NCI-H69 (cell line): ENCODE results near the gene CDKAL1.

Source experiments
- DNase-seq: peaks from one replicate; lab custom pipeline; 2025; lab: John Stamatoyannopoulos, UW

CDKAL1 gene

DNA sequence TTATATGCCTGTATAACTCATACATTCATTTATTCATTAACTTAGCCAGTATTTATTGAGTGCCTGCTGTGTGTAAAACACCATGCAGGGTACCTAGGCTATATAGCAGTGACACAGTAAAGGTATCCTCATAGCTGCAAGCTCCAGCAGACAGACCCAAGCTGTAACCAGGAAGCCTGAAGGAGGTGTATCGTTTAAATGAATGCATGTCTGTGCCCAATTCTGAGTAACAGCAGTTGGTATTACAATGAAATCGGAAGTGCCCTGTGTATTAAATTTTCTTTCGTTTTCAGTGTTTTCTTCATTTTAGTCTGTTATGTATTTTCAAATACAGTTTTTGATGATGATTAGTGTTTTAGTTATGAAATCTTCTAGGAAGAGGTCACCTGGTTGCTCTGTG, 573.5 kb downstream of the CDKAL1 start:
- peak; percentile 28 for DNase-seq

DNA sequence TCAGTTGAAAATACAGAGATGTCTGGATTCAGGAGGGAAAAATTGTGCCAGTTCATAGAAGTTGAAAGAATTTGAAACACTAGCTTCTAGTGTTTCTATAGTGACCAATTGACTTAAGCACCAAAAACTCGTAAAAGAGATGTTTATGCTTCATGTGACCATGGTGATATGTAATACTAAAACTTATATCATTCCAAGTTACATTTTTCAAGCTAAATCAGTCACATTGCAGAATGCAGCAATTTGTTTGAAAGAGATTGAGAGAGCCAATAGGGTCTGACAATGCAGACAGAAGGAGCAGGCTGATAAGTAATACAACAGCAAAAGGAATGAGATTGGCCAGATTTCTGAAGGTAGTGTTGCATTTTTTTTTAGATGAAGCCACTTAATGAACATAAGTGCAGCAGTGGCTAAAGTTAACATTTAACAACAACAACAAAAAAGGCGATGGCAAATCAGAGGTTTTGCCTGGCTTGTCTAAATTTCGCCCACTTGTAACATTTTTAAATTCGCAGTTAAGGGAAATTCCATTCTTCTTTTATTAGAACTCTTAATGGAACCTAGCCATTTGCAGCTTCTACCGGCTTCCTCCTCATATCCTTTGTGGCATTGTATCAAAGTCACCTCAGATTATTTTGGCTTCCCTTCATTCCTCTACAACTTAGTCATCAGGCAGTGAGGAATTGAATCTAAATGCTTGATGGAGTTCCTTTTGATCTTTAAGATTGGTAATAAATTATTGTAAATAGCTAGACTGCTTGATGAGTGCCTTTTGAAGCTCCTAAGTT, 575.3 kb downstream of the CDKAL1 start:
- DNase-seq: peak; percentile 42

DNA sequence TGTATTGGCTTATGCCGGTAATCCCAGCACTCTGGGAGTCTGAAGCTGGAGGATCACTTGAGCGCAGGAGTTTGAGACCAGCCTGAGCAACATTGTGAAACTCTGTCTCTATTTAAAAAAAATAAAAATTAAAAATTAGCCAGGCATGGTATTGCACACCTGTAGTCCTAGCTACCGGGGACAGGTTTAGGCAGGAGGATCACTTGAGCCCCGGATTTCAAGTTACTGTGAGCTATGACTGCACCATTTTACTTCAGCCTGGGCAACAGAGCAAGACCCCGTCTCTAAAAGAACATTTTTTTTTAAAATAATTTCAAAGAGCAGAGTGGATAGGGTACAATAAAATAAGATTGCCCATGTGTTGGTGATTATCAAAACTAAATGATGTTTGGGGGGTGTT, 576.4 kb downstream of the CDKAL1 start:
- DNase-seq: no peak

DNA sequence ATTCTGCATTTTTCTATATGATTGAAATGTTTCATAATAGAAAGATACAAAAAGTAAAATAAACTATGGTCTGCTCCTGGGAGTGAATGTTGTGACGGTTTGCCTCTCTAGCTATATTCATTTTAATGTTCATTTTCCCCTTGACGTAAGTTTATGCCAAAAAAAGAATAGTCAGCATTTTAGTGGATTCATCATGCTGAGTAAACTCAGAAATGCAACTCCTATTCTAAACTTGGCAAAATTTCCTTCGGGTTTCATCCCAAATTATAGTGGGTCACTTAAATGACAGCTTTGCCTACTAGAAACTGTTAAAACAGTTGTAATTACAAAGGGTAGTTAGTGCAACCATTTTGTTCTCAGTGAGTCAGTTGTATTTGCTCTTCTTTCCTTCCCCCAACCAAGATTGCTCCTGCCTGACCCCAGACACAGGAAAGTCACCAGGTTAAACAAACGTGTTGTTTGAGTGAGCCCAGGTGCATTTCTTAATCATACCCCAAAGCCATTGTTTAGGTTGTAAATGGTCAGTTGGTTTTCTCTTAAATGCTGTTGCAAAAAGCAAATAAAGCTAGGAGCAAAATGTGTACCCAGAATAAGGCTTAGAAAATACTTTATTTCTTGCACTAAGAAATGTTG, 577.0 kb downstream of the CDKAL1 start:
- DNase-seq: peak; percentile 99

DNA sequence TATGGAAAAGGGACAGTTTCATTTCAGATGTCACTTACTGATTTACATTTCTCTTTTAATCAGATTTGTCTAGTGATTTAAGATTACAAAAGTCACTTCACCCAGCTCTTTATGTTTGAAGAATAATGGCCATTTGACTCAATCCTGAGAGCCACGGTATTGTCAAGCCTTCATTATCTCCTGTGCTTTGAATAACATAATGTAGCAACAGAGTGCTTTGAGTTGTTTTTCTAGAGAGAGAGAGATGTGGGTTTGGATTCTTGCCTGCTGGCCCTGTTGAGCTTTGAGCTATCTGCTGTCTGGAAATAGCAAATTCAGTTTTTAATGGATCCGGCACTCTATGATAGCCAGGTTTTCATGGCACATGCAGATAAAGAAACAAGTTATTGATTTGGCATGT, 580.9 kb downstream of the CDKAL1 start:
- DNase-seq: peak; percentile 32

DNA sequence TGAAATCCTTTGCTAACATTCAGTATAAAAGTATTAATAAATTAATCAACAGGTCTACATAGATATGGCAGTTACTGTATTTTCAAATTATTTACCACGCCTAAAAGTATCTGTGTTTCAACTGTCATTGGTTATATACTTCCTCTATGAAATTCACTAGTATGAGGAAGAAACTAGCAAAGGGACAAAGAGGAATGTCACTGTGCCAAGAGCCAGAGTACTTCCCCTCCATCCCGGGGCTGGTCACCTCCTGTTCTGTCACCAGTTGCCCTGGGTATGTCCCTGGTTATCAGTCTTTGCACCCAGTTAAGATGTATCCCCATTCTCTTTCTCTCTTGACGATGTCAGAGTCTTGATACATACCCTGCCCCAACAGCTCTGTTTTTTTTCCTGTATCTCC, 582.5 kb downstream of the CDKAL1 start:
- no peak for DNase-seq

DNA sequence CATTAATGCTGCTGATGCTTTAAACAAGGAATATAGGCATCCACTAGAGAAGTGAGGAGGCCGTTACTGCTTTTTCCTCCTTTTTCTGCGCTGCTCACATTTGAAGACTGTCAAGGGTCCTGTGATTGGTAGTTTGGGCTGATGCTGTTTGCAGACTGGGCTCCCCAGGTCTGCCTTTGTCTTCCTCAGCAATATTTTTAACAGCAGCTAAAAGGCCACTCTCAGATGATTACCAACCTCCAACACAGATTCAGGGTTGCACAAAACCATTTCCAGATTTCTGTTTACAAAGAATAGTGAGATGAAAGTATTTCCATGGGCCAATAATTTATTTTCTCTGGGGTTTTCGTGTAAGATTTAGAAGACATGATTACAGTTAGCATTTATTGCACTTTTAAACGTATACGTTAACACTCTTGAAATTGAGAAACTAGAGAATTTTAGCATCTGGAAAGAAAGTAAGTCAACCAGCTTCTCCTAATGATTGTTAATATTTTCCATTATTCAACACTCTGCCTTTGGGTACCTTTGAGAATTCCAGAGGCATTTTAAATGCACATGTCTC, 584.0 kb downstream of the CDKAL1 start:
- peak; percentile 31 for DNase-seq

DNA sequence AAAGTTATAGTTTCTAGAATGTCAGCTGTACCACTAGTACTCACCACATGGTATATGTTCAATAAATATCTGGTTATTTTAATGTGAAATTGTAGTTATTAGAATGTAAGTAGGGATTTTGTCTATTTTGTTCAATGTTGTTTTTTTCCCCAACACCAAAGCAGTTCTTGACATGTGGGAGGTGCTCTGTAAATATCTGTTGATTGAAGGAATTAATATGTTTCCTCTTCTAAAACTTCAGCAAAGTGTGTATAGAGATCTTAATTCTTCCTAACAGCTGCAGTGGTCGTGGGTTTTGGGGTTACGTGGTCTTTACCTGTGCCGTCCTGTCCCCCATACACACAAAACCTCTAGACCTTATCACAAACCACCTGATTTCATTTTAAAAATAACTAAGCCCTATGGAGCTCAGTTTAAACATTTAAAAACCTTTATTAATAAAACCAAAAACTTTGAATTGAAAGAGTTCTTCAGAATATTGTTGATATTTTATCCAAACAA, 587.4 kb downstream of the CDKAL1 start:
- no peak for DNase-seq

DNA sequence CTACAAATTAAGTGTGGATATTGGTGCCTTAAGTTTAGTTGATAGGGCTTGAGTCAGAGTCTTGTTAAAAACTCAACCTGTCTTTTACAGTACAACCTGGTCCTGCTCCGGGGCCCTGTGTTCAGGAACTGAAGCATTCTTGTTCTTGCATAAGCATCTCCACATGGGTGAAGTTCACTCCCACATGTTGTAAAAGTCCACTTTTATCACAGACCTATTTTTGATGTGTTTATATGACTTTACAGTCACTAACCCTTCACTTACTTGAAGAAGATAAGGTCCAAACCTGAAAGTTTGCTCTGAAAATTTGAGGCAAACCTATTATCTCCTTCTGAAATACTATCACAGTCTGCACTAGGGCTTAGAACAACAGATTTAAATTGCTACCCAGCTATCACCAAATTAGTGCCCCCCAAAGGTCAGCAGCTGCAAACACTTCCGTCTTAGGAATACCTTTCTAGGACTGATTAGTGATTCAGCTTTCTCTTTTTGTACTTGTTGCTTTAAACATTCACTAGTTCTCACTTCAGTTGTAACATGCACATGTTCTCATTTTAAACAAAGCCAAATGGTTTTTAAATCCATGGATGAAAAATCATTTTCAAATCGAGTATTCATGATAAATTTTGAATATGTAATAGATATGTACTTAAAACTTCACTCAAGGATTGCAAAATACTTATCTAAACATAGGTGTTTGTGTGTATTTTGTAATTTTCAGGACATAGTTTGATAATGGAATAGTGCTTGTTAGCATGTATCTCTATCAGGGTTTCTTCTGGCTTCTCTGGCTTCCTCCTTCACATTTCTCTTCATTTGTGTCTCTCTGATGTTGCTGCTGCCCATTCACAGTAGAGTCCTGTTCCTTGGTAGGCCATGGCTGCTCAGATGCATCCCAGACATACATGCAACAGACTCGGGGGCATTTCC, 589.5 kb downstream of the CDKAL1 start:
- DNase-seq: no peak

DNA sequence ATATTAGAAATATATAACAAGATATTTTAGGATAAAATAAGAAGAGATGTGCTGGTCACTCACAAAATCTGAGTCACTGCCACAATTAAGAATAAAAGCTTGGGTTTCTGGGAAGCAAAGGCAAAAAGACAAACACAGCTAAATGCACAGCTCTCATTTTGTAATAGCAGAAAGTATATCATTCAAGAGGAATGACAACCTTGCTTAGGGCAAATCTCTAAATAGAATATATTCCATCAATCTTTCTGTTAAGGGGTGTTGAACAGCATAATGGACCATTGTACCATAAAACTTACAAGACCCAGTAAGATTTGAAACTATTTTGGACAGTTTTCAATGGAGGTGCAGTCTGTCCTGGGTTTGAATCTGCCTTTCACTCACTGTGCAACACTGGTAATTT, 594.3 kb downstream of the CDKAL1 start:
- DNase-seq: no peak

DNA sequence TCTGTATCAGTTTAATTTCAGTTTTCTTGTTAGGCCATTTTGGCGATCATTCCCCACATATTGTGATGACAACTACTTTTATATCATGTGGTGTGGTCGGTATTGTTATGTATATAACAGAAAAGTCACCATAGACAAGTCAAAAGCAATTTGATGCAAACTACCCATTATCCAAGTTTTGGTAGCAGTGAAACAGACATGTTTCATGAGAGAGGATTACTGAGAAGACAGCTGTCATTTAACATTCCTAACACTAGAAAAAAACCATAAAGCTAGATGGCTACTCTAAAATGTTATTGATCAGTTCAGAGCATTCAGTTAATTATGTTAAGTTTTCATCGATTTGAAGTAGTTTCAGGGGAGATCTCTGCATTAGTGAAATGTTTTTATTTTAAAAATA, 597.1 kb downstream of the CDKAL1 start:
- no peak for DNase-seq

DNA sequence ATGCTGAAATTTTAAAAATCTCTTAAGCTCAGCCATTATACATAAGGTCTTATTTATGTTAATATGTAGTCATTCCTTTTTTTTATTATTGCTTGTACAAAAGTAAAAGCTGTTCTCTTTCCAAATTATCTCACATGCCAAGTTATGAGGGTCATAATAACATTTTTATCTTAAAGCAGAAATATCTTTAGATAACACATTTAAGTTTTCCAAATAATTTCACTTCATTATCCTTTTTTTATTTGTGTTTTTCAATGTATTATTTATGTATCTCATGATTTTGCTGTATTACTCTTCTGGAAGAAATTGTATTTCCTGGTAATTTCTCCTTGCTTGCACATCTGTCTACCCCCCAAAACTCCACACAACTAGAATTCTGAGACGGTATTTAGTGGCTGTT, 598.2 kb downstream of the CDKAL1 start:
- DNase-seq: no peak

DNA sequence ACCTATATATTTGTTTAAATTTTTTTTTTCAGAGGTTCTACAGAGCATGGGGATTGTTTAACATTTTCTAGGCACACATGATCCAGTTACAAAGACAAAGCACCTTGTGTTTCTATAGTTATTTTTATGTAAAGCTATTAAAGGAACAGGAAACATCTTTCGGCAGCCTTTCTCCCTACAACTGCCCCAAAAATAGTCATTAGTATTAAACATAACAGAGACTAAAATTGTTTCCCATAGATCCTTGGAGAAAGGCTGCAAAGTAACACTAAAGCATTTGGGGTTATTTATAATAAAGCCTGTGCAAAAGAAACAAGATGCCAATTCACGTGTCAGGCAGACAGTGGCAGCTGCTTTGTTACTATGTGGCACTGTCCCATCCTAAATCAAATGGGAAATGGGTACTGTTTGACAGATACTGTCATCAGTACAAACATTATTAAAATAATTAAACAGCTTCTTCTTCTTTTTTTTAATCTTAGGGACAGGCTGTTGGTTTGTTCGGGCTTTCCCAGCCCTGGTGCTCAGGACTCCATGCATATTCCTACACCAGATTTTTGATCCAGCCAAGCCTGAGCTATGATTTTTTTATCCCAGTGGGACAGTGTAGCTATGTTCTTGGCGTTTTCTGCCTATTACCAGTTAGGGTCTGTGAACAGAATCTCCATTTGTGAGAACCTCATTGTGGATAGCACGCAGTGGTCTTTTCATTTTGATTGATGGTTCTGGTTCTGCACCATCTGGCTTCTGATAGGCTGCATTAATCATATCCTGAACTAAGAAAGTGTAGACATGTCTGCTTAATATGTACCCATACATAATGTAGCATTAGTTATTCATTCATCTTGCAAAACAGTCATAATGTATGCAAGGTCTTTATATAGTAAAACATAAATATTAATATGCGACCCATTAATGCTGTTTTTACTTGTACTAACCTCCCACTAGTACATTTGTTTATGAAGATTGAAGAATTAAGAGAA, 598.9 kb downstream of the CDKAL1 start:
- DNase-seq: peak; percentile 84

DNA sequence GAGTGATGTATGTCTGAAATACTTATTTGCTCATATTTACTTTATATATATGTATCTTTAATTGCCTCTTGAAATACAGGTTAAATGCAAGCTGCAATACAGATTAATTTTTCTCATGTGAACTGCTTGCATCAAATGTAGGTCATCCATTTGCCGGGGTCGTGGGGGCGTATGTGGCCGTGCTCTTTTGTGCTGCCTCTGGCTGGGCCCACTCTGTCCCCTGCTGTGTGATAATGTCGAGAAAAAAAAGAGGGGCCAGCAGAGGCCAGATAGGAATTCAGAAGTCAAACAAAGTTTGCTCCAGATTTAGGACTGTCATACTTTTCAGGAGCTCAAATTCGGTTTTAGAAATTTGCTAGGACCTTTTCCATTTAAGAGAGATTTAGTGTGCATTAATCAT, 599.6 kb downstream of the CDKAL1 start:
- peak; percentile 54 for DNase-seq

DNA sequence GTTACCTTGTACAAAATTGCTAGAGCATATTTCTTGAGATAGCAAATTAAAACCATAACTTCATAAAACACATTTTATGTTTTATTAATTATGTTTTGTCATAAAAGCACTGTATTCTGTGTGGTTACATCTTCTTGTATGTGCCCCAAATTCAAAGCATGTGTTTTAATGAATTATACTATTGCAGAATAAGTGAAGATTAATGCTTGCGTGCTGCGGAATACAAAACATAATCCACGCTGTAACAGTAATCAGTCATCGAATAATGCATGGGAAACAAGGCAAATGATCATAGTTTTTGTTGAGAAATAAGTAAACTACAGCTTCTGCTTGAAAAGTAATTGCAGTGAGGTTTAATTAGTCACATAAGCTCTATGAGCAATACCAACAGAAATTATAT, 600.1 kb downstream of the CDKAL1 start:
- no peak for DNase-seq

DNA sequence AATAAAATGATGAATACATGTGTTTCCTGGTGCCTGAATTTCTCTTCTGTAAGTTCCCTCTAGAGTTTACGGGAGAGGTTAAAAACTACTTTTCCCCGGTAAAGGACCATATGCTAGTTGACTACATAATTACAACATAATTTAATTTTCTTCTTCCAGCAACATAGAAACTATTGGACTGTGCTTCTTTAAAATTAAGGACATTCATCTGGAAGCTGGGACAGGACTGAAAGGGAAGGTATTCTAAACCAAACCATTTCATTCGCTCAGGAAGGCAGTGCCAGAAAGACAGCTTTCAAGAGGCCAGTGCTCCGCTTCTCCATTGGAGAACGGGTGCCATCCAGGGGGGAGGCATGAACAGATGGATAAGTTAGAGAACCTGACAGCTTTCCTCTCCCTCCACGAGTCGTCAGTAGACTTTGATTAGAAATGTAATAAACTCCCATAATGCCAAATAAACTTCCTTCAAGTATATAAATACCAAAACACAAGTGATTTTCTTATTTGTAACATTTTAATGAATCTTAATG, 601.3 kb downstream of the CDKAL1 start:
- peak; percentile 26 for DNase-seq

DNA sequence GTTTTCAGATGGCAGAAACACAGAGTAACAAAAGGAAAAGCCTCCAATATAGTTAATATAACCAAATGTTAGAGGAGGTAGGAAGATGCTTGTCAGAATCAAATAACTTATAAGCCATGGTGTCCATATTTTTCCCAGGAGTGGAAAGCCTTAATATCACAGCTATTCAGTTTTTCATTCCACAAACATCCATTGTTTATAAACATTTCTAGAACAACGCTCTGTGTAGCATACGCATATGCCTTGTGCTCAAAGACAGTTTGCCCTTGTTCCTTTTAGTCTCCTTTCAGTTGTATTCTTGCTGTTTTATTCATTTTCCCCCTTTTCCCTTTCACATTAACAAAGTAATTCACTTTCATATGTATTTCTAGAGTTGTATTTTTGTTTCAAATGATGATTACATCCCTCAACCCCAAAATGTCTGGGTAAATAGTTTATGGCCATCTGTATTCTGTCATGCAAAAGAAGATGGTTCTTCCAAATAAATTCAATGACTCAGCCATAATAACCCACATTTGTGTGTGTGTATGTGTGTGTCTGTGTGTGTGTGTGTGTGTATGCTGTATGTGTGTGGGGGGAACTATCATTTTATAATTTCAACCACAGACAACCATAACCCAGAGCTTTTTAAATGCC, 603.6 kb downstream of the CDKAL1 start:
- DNase-seq: no peak

DNA sequence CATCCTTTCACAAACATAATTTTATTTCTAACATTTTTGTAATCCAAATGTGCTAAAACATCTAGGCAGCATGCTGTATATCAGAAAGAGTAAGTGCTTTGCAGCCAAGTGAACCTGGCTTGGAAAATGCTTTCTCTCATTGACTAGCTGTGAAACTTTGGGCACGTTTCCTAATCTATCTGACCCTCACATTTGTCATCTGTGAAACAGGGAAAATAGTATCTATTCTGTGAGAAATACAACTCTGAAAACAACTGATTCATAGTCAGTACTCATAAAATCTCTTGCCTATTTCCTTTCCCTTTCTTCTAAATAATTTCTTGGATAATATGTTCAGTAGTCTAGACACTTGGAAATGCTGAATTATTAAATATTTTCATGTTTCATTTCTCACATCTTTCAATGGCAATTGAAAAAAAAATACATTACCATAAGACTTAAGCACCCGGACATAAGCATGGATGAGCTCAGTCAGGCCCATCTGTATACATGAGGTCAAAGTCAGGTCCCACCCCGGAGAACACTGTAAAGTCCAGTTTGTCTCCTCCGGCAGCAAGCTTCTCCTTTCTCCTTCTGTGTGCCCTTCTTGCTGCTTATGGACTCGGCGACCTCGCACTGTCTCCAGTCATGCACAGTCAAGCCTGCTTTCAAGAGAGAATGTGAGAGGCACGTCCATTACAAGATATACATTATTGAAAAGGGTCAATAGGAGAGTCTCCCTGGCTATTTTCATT, 604.2 kb downstream of the CDKAL1 start:
- no peak for DNase-seq

DNA sequence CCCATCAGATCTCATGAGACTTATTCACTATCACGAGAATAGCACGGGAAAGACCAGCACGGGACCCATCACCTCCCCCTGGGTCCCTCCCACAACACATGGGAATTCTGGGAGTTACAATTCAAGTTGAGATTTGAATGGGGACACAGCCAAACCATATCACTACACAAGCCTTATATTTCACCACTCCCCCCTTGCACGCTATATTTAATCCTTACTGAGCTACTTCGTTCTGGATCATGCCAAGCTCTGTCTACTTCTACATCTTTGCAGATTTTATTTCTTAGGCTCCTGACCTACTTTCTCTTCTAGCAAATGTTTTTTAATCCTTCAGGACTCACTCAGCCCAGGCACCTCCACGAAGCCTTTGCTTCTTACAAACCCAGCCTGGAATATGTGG, 606.7 kb downstream of the CDKAL1 start:
- no peak for DNase-seq
